HG03520 (cell line): ENCODE results near the gene AHRR.
"Not testable (repeated sequence)": the region's sequence is repeated elsewhere in the genome, so short reads cannot be mapped to it uniquely, and the experiment has no call there.

Experiments used
- ATAC-seq: cut with Tn5 transposase; IDR thresholded peaks from one replicate; pipeline ENCODE4 v1.9.1; 2021; ENCODE audit warnings: mild to moderate bottlenecking, moderate library complexity; ENCODE audit not compliant: unreplicated experiment

AHRR gene

DNA sequence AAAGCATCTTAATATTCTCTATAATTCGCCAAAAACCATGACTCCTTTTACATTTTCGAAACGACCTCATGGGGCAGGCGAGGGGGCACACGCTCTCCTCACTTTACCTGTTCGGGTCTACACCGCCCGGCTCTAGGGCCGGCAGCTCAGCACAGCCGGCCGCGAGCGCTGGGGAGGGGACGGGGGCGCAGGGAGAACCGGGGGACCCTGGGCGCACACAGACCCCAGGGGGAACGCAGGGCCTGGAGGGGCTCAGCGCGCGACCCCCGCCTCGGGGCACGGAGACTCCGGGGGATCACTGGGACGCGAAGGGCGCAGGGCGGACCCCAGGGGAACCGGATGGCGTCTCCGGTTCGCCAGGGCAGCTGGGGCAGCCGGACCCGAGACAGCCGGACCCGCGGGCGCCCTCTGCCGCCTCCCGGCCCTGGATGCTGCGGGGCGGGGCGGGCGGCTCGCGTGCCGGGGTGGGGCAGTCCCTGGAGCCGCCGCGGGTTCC is at the start of gene AHRR:
AHRR (plus strand) TSS at position 485 of the 496 bp plus-strand sequence. CDS start 22,189 bp downstream, outside the sequence.
- peak; percentile 34 for ATAC-seq

- ATAC-seq, result not testable (repeated sequence)
These were observed 49.7 kb upstream of the AHRR start for GRCh38 chr5:271828-272167.

DNA sequence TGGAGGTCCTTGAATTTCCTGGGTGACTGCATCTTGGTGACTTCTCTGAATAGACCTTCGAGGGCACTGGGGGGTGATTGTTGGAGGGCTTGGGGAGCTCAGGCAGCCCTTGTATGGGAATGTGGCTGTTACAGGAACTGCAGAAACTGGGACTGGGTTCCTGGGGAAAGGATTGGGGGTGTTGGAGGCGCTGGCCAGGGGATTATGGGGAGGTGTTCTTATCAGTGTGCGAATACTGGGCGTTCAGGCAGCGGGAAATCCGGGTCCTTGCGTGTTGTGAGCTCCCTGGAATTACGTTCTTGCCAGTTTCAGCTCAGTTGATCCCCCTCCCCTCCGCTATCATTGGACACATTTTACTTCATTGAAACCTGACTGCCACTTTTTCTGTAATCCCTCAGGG is 48.4 kb upstream of the AHRR start:
- ATAC-seq, result not testable (repeated sequence)

- ATAC-seq, result not testable (repeated sequence)
These were observed 48.0 kb upstream of the AHRR start for GRCh38 chr5:273491-273890.

GRCh38 chr5:274346-274745 is 47.2 kb upstream of the AHRR start:
- ATAC-seq, result not testable (repeated sequence)

- no peak for ATAC-seq
These were observed 42.9 kb upstream of the AHRR start for GRCh38 chr5:278646-279045.

- ATAC-seq, result not testable (repeated sequence)
These were observed 42.4 kb upstream of the AHRR start for GRCh38 chr5:279051-279665.

DNA sequence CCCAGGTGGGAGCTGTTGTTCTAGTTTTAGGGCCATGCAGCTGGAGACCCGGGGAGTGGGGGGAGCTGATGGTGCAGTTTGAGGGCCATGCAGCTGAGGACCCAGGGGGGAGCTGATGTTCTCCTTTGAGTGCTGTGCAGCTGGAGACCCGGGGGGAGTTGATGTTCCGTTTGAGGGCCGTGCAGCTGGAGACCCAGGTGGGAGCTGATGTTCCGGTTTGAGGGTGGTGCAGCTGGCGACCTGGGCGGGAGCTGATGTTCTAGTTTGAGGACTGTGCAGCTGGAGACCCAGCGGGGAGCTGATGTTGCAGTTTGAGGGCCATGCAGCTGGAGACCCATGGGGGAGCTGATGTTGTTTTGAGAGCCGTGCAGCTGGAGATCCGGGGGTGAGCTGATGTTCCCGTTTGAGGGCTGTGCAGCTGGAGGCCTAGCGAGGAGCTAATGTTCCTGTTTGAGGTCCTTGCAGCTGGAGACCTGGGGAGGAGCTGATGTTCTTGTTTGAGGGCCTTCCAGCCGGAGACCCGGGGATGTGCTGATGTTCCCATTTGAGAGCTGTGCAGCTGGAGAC is 35.4 kb upstream of the AHRR start:
- no peak for ATAC-seq

DNA sequence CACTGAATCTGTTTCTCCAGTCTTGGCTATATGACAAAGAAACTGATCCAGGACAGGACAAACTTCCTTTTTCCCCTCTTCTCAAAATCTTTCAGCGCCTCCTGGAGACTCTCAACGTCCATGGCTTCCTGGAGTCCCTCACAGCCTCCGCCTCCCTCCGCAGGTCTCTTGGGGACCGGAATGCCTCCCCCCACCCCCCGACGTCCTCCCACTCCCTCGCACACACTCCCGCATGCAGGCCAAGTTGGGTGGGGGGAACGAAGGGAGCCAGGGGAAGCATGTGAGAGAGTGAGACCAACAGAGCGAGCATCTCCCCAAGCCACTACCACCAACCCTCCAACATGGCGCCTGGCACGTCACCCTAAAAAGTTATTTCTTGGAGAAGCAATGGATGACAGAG is 31.3 kb upstream of the AHRR start:
- not testable (repeated sequence) for ATAC-seq

DNA sequence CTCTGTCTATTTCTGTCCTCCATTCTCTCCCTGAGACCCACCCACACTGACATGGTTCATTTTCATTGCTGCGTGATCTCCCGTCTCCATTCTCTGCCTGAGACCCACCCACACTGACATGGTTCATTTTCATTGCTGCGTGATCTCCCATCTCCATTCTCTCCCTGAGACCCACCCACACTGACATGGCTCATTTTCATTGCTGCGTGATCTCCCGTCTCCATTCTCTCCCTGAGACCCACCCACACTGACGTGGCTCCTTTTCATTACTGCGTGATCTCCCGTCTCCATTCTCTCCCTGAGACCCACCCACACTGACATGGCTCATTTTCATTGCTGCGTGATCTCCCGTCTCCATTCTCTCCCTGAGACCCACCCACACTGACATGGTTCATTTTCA is 30.2 kb upstream of the AHRR start:
- ATAC-seq, result not testable (repeated sequence)

- ATAC-seq, result not testable (repeated sequence)
These were observed 26.7 kb upstream of the AHRR start for GRCh38 chr5:294788-295187.

GRCh38 chr5:296207-296606 is 25.3 kb upstream of the AHRR start:
- not testable (repeated sequence) for ATAC-seq

DNA sequence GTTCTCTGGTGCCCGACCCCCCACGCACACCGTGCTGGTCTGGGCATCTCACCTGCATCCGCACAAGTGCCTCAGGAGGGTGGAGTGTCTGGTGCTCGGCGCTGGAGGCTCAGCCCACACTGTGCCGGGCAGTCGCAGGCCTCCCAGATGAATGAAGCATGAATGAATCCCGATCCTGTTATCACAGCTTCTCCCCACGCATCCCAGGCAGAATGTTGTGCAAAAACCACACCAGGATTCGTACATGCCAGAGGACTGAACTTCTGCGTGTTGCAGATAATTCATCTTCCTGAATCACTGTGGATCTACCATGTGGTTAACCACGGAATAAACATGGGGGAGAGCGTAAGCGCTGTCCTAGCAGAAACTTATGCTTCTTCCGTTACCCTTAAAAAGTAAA is 24.6 kb upstream of the AHRR start:
- not testable (repeated sequence) for ATAC-seq

GRCh38 chr5:297448-297847 is 24.1 kb upstream of the AHRR start:
- not testable (repeated sequence) for ATAC-seq

DNA sequence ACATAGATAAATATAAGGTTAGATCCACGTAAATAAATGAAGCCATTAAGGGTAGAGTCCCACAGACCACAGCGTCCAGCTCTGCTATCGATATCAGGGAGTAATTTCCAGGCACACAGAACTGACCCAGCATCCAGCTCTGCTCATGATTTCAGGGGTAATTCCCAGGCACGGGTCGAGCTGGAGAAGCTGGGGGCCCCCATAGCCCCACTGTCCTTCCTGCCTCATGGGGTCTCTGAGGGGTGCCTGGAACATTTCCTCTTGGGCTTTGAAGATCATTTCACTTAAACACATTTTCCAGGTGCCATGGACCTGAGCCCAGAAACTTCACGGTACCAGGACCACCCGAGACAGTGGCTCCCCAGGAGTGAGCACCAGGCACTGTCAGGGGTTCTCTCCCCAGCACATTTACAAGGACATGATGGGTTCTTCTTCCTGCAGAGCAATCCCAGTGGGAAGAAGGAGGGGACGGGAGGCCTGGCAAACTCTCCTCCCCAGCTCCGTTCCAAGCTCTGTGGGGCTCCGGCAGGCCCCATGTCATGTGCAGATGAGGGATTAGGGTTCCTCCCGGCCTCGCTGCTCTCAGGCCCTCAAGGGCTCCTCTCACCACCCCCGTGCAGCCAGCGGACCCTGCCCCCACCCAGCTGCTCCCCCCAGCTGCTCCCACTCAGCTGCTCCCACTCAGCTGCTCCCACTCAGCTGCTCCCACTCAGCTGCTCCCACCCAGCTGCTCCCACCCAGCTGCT is 23.4 kb upstream of the AHRR start:
- ATAC-seq, result not testable (repeated sequence)

- ATAC-seq, result no peak
These were observed 22.8 kb upstream of the AHRR start for GRCh38 chr5:298737-299125.

- not testable (repeated sequence) for ATAC-seq
These were observed 21.6 kb upstream of the AHRR start for GRCh38 chr5:299921-300320.

DNA sequence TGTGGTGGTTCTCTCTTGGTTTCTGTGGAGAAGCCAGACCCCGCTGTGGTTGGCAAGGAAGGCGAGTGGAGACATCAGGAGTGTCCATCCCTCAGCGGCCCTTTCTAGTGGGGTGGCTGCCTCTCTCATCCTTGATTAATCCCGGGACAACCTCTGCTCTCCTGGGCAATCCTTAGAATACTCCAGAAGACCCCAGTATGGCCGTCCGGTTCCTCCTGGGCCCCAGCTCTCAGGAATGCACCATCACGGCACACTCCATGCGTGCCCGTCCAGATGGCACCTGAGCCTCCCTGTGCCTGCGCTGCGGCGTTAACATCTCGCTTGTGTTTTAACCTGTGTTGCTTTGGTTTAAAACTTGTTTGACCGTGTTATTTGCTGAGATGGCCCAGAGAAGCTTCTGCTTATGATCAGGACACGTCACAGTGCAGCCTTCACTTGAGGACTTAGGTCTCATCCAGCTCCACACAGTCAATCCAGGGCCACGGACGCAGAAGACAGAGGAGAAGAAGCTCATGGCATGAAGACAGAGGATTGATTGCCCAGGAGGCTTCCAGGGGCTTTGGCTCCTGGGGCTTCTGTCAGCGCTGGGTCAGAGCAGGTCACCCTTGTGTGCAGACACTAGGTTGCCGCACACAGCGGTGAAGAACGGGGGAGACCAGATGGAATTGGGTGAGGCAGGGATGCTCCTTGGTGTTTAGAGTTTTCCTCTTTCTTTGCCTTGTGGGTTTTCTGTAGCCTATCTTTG is 20.7 kb upstream of the AHRR start:
- ATAC-seq, result not testable (repeated sequence)

- ATAC-seq, result not testable (repeated sequence)
These were observed 19.1 kb upstream of the AHRR start for GRCh38 chr5:302416-302815.

- no peak for ATAC-seq
These were observed 18.5 kb upstream of the AHRR start for GRCh38 chr5:302966-303365.

DNA sequence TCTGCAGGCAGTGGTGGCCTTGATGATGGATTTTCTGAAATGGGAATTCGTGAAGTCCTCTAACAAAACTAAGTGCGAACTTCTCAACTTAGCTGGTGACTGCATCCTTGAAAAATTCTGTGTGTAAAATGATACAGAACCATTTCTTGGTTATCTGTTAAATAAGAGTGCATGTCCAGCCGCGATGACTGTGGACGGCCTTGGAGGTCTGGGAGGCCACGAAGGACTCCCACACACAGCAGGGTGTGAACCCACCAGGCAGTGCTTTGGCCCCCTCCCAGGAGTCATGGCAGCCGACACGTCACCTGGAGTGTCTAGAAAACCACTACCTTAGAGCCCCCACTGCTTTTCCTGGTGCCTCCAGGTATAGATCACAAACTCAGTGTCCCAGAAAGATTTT is 17.8 kb upstream of the AHRR start:
- ATAC-seq, result not testable (repeated sequence)
